ENCODE results near the gene ASAP2. TPM values are rescaled to one million over a fixed set of nuclear protein-coding genes. Genes with fewer than 3 reads are reported as not detected.

ASAP2 gene
- total RNA-seq, 4 donors from 2014 or later: 22.0 to 54.6 (median 30.0) TPM

- Histone ChIP-seq H3K4me1 (peaks cover 50% of the 10 kb centered on the region), H3K27me3 (no peaks in the 10 kb centered on the region), H3K9me3 (no peaks in the 10 kb centered on the region), H3K36me3 (no peaks in the 10 kb centered on the region), H3K27ac (no peak overlapping the region), H3K4me3 (no peak overlapping the region)
- no peak for DNase-seq (ENCODE audit: low spot score in 2 of 2)
- 70% methylated on average over 6 of the region's 6 CpGs for WGBS
- no peak for TF ChIP-seq CTCF (IDR thresholded peaks at IDR 0.05)
- no peak for TF ChIP-seq POLR2A (IDR thresholded peaks at IDR 0.05)
- TF ChIP-seq POLR2AphosphoS5 (IDR thresholded peaks at IDR 0.05): no peak
- no peak for TF ChIP-seq EP300 (IDR thresholded peaks at IDR 0.05)
Measured at GRCh38 chr2:9247786-9248185, 41.2 kb downstream of the ASAP2 start.

DNA sequence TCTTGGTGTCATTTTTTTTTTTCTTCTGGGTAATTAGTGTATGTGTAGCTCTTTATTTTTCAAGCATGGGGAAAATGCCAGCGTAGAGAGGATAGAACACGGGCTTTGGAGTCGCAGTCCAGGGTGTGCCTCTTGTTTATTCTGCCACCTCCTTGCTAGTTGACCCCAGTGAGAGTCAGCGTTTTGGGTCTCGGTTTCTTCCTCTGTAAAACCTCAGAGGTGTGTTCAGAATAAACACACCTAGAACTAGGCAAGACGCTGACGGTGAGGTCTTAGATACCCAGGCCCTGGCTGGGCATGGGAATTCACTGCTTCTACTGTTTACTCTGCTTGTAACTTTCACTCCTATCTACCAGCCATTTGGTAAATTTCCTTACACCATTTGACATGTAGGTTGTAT is 41.8 kb downstream of the ASAP2 start:
- no peak for DNase-seq (ENCODE audit: low spot score in 2 of 2)
- Histone ChIP-seq H3K27me3 (no peaks in the 10 kb centered on the region), H3K4me3 (no peak overlapping the region), H3K36me3 (no peaks in the 10 kb centered on the region), H3K4me1 (peaks cover 50% of the 10 kb centered on the region), H3K9me3 (no peaks in the 10 kb centered on the region), H3K27ac (no peak overlapping the region)
- 90% methylated on average over 7 of the region's 7 CpGs for WGBS
- TF ChIP-seq POLR2AphosphoS5 (IDR thresholded peaks at IDR 0.05) (no peak), CTCF (IDR thresholded peaks at IDR 0.05) (no peak), EP300 (IDR thresholded peaks at IDR 0.05) (no peak), POLR2A (IDR thresholded peaks at IDR 0.05) (no peak)

DNA sequence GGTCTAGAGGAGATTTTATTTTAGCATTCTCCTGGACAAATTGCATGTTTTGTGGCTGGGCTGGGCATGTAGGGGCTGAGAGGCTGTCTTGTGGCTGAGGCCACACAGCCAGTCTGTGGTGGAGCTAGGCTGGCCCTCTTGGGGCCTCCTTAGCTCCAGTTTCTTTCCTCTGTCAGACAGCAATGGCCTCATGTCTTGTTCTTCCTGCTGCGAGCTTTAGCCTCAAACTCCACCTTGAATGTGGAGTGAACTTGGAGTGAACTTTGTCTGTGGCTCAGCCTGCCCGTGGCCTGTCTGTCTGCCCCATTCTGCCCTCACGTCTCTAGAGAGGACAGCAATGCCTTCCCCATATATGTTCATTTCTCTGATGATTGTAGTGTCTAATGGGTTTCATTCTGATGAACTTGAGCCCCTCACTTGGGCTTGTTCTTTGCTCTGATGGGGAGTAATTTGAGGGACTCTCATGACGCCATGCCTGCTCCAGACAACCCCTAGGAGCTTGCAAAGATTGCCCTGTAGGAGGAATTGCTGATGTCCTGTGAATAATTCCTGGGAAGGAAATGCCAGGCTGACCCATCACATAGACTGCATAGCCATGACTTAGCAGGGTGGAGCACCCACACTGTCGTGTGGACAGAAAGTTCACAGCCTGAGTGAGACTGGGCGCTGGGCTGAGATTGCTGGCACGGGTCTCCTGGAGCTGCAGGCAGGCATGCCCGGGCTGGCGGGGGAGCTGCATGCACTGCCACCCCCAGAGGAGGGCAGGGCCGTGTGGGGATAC is 42.6 kb downstream of the ASAP2 start:
- WGBS: 66% methylated on average over 5 of the region's 10 CpGs
- H3K4me3 ChIP-seq: no peak overlapping the region
- H3K27ac ChIP-seq: peak overlapping the region; percentile 7
- H3K27me3 ChIP-seq: no peaks in the 10 kb centered on the region
- no peak for DNase-seq (ENCODE audit: low spot score in 2 of 2)
- H3K36me3 ChIP-seq: no peaks in the 10 kb centered on the region
- no peaks in the 10 kb centered on the region for H3K9me3 ChIP-seq
- peaks cover 50% of the 10 kb centered on the region for H3K4me1 ChIP-seq
- TF ChIP-seq POLR2AphosphoS5 (IDR thresholded peaks at IDR 0.05) (no peak), EP300 (IDR thresholded peaks at IDR 0.05) (no peak)

GRCh38 chr2:9250091-9250490 is 43.5 kb downstream of the ASAP2 start:
- Histone ChIP-seq H3K4me3 (no peak overlapping the region), H3K9me3 (no peaks in the 10 kb centered on the region), H3K27me3 (no peaks in the 10 kb centered on the region), H3K36me3 (no peaks in the 10 kb centered on the region), H3K27ac (no peak overlapping the region), H3K4me1 (peaks cover 50% of the 10 kb centered on the region)
- TF ChIP-seq EP300 (IDR thresholded peaks at IDR 0.05) (no peak), CTCF (IDR thresholded peaks at IDR 0.05) (no peak), POLR2AphosphoS5 (IDR thresholded peaks at IDR 0.05) (no peak), POLR2A (IDR thresholded peaks at IDR 0.05) (no peak)
- DNase-seq (ENCODE audit: low spot score in 2 of 2): no peak
- WGBS: 56% methylated on average over 4 of the region's 4 CpGs

DNA sequence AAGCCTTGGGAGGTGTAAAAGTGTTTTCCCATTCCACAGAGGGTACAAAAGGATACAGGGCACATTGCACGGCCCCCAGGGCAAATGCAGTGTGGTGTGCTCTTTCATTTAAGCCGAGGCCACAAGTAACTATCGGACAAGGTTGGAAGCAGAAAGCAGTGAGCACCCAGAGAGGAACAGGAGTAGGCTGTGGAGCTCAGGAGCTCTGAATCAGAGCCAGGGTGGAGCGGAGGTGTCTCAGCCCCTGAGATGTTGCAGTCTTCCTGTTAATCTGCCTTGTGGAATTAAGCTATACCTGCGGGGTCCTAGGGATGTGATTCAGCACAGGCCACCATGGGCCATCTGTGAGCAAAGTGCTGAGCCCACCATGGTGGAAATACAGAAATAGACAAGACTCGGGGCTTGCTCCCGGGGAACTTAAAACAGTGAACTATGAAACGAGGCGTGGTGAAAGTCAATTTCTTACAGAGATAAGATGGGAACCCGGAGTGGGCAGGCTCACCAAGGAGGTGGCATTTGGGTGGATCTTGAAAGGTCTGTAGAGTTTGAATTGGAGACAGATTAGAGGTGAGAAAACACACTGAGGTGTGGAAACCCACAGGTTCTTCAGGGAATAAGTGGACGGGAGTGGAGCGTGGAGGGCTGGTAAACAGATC is 44.0 kb downstream of the ASAP2 start:
- H3K27me3 ChIP-seq: no peaks in the 10 kb centered on the region
- peak overlapping the region; percentile 45 for H3K27ac ChIP-seq
- H3K4me1 ChIP-seq: peaks cover 50% of the 10 kb centered on the region
- no peaks in the 10 kb centered on the region for H3K36me3 ChIP-seq
- no peak overlapping the region for H3K4me3 ChIP-seq
- 78% methylated on average over 12 of the region's 12 CpGs for WGBS
- no peak for DNase-seq (ENCODE audit: low spot score in 2 of 2)
- TF ChIP-seq CTCF (IDR thresholded peaks at IDR 0.05): no peak
- TF ChIP-seq POLR2A (IDR thresholded peaks at IDR 0.05): no peak
- no peak for TF ChIP-seq POLR2AphosphoS5 (IDR thresholded peaks at IDR 0.05)
- TF ChIP-seq EP300 (IDR thresholded peaks at IDR 0.05): no peak
- no peaks in the 10 kb centered on the region for H3K9me3 ChIP-seq

Measured in suprapubic skin (tissue), 4 donors.